Mesenchymal stem cell (in vitro differentiated cells and primary cell): ENCODE measurements around the gene CFDP1.
A peak's percentile ranks its signal among the peaks of the same experiment; 100 is the strongest.

Source experiments
- DNase-seq: peaks from one replicate; pipeline ENCODE4 v3.0.0-alpha.2; 2013
- H2AFZ ChIP-seq: one replicate; pipeline ENCODE4 v1.6.1; 2013; ENCODE audit warnings: low read depth, mild to moderate bottlenecking, control low read depth, inconsistent platforms, low read length, moderate library complexity
- H2AK5ac ChIP-seq: 2 replicates; pipeline ENCODE4 v1.6.1; 2013; ENCODE audit warnings: low read length, moderate library complexity, mild to moderate bottlenecking, inconsistent platforms; ENCODE audit not compliant: severe bottlenecking
- H2BK120ac ChIP-seq: one replicate; pipeline ENCODE4 v1.6.1; 2013; ENCODE audit warnings: low read depth, mild to moderate bottlenecking, inconsistent platforms, low read length, moderate library complexity
- H2BK12ac ChIP-seq, 2 experiments: one replicate each; pipeline ENCODE4 v1.6.1; 2013; ENCODE audit warnings: inconsistent platforms in 2 of 2, low read length in 2 of 2, mild to moderate bottlenecking in 2 of 2, moderate library complexity in 2 of 2, control low read depth in 1 of 2
- H2BK15ac ChIP-seq: one replicate; pipeline ENCODE4 v1.6.1; 2013; ENCODE audit warnings: mild to moderate bottlenecking, low read depth, inconsistent platforms; ENCODE audit not compliant: poor library complexity, severe bottlenecking
- H2BK5ac ChIP-seq: 2 replicates; pipeline ENCODE4 v1.6.1; 2013; ENCODE audit warnings: low read depth, mild to moderate bottlenecking, low read length, control low read depth, inconsistent platforms; ENCODE audit not compliant: poor library complexity, severe bottlenecking
- H3K14ac ChIP-seq, 2 experiments: one replicate each; pipeline ENCODE4 v1.6.1; 2013; ENCODE audit warnings: inconsistent platforms in 2 of 2, low read length in 2 of 2, control low read depth in 1 of 2, mild to moderate bottlenecking in 1 of 2, moderate library complexity in 1 of 2
- H3K18ac ChIP-seq, 2 experiments: one replicate each; pipeline ENCODE4 v1.6.1; 2013; ENCODE audit warnings: inconsistent platforms in 2 of 2, low read length in 2 of 2, control low read depth in 1 of 2, low read depth in 1 of 2, mild to moderate bottlenecking in 1 of 2
- H3K23ac ChIP-seq, 2 experiments: one replicate each; pipeline ENCODE4 v1.6.1; 2013; ENCODE audit warnings: inconsistent platforms in 2 of 2, low read length in 2 of 2, mild to moderate bottlenecking in 2 of 2, moderate library complexity in 2 of 2, control low read depth in 1 of 2
- H3K27ac ChIP-seq: 2 replicates; pipeline ENCODE4 v1.5.1; 2013; ENCODE audit warnings: mild to moderate bottlenecking, moderate library complexity, low read length, control low read depth, inconsistent platforms; ENCODE audit not compliant: poor library complexity, severe bottlenecking
- H3K27me3 ChIP-seq, 2 experiments: 2 replicates each; pipeline versions ENCODE4 v1.6.1 to v1.7.0; 2013; ENCODE audit warnings: low read length in 2 of 2, mild to moderate bottlenecking in 2 of 2, moderate library complexity in 2 of 2, control low read depth in 1 of 2, inconsistent platforms in 1 of 2; ENCODE audit not compliant: control insufficient read depth in 1 of 2, insufficient read depth in 1 of 2
- H3K36me3 ChIP-seq, 2 experiments: 2 replicates each; pipeline versions ENCODE4 v1.6.1 to v1.7.0; 2013; ENCODE audit warnings: low read length in 2 of 2, control low read depth in 1 of 2, inconsistent platforms in 1 of 2, low read depth in 1 of 2, mild to moderate bottlenecking in 1 of 2; ENCODE audit not compliant: insufficient read depth in 2 of 2, control insufficient read depth in 1 of 2
- H3K4ac ChIP-seq, 2 experiments: one replicate each; pipeline ENCODE4 v1.6.1; 2013; ENCODE audit warnings: inconsistent platforms in 2 of 2, low read length in 2 of 2, mild to moderate bottlenecking in 2 of 2, moderate library complexity in 2 of 2, control low read depth in 1 of 2, low read depth in 1 of 2
- H3K4me1 ChIP-seq: 2 replicates; pipeline ENCODE4 v1.6.1; 2013; ENCODE audit warnings: low read depth, low read length, control low read depth; ENCODE audit not compliant: control insufficient read depth, insufficient read depth
- H3K4me2 ChIP-seq: 2 replicates; pipeline ENCODE4 v1.6.1; 2013; ENCODE audit warnings: low read length, mild to moderate bottlenecking, inconsistent platforms; ENCODE audit not compliant: poor library complexity, severe bottlenecking
- H3K4me3 ChIP-seq, 2 experiments: 2 replicates each; pipeline versions ENCODE4 v1.5.1 to v1.7.0; 2013; ENCODE audit warnings: low read length in 2 of 2, mild to moderate bottlenecking in 2 of 2, control low read depth in 1 of 2, low read depth in 1 of 2; ENCODE audit not compliant: insufficient read depth in 1 of 2
- H3K79me1 ChIP-seq: replicated peaks from 2 replicates; pipeline ENCODE4 v1.6.1; 2013; ENCODE audit warnings: mild to moderate bottlenecking, control low read depth, low read length, inconsistent platforms; ENCODE audit not compliant: poor library complexity, severe bottlenecking
- H3K9ac ChIP-seq: 2 replicates; pipeline ENCODE4 v1.7.0; 2013; ENCODE audit warnings: mild to moderate bottlenecking, low read length, moderate library complexity
- H3K9me3 ChIP-seq: 2 replicates; pipeline ENCODE4 v1.7.0; 2013; ENCODE audit warnings: mild to moderate bottlenecking, low read length; ENCODE audit not compliant: control insufficient read depth
- H4K8ac ChIP-seq: one replicate; pipeline ENCODE4 v1.6.1; 2013; ENCODE audit warnings: inconsistent platforms, mild to moderate bottlenecking, low read length, moderate library complexity
- H4K91ac ChIP-seq: one replicate; pipeline ENCODE4 v1.6.1; 2013; ENCODE audit warnings: mild to moderate bottlenecking, low read length, inconsistent platforms
- WGBS: methylation state at CpG from one replicate; pipeline ENCODE4 v1.1.7; 2013; ENCODE audit warnings: mixed read lengths; 5-methylcytosine and 5-hydroxymethylcytosine counted together

Gene CFDP1

DNA sequence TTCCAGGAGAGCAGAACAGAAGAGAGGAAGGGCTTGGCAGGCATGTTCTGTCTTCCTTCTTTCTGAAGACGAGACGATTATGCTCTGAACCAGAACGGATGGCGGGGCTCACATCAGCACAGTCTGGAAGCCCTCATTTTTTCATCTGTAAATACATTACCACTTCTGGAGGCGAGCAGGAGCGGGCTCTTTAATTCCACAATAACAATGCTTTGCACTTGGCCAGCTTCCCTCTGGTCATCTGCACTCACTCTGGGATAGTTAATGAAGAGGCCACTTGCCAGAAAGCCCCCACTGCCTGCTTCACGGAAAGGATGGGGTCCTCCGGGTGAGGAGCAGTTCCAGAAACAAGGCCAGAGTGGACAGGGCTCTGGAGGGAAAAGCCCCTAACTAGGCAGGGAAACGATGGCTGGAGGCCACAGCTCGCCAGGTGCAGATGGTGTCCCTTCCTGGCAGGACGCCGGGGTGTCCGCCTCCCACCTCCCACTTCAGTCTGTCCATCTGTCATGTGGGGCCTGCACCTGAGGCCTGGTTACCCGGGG is 168.8 kb downstream of the CFDP1 start:
- H3K27ac ChIP-seq: peak overlapping the region; percentile 88
- H3K9me3 ChIP-seq: no peaks in the 10 kb centered on the region
- no peak overlapping the region for H2BK5ac ChIP-seq
- peaks cover 3 to 33% of the 10 kb centered on the region in 2 experiments for H3K36me3 ChIP-seq
- peak overlapping the region in 1 of 2 experiments; percentile 96 for H3K23ac ChIP-seq
- peak overlapping the region in 1 of 2 experiments; percentile 92 for H3K4ac ChIP-seq
- WGBS: 31% methylated on average over 14 of the region's 14 CpGs
- peak overlapping the region; percentile 74 for H3K4me2 ChIP-seq
- H4K91ac ChIP-seq: peak overlapping the region; percentile 10
- H2BK12ac ChIP-seq: peak overlapping the region in 1 of 2 experiments; percentile 51
- no peak overlapping the region for H4K8ac ChIP-seq
- peak overlapping the region in 1 of 2 experiments; percentile 96 for H3K14ac ChIP-seq
- H3K4me1 ChIP-seq: peaks cover 60% of the 10 kb centered on the region
- H3K79me1 ChIP-seq: peaks cover 10% of the 10 kb centered on the region
- no peak overlapping the region for H2BK15ac ChIP-seq
- H2BK120ac ChIP-seq: peak overlapping the region; percentile 100
- H2AK5ac ChIP-seq: peak overlapping the region; percentile 7
- peak overlapping the region; percentile 97 for H3K9ac ChIP-seq
- peak overlapping the region; percentile 91 to 94 for H3K18ac ChIP-seq
- H2AFZ ChIP-seq: no peak overlapping the region
- no peaks in the 10 kb centered on the region for H3K27me3 ChIP-seq
- H3K4me3 ChIP-seq: peak overlapping the region; percentile 83 to 89
- DNase-seq: peak; percentile 36

DNA sequence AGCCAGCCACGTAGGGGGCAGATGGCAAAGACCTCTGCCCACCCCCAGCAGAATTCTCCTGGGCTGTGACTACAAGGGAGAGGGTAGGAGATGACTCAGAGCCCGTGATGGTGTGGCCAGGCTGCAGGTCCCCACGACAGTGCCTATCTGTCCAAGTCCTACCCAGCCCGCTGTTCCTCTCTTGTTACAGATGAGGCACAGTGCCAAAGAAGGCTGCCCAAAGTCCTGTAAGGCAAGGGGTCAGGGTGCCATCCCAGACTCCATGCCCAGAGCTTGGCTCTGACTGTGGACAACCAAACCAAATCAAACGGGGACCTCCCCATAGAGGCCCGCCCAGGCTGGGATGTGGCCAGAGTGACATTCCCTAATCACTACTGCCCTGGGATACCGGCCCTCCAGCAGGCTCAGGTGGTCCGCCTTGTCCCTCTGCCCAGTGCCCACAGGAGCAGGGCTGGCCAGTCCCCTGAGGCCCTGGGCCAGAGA is 169.3 kb downstream of the CFDP1 start:
- Histone ChIP-seq H3K9me3 (no peaks in the 10 kb centered on the region), H3K79me1 (peaks cover 10% of the 10 kb centered on the region), H3K14ac (peak overlapping the region in 1 of 2 experiments; percentile 64), H3K27ac (peak overlapping the region; percentile 88), H4K8ac (no peak overlapping the region), H3K36me3 (peaks cover 3 to 33% of the 10 kb centered on the region in 2 experiments), H3K4ac (peak overlapping the region; percentile 54 to 63), H3K4me2 (peak overlapping the region; percentile 74), H2BK120ac (no peak overlapping the region), H2BK12ac (peak overlapping the region in 1 of 2 experiments; percentile 79), H3K27me3 (no peaks in the 10 kb centered on the region), H2AFZ (no peak overlapping the region), H3K4me1 (peaks cover 60% of the 10 kb centered on the region), H3K9ac (peak overlapping the region; percentile 97), H3K18ac (peak overlapping the region; percentile 23 to 52), H2BK5ac (no peak overlapping the region), H3K23ac (peak overlapping the region in 1 of 2 experiments; percentile 57), H4K91ac (no peak overlapping the region), H2AK5ac (peak overlapping the region; percentile 7), H2BK15ac (no peak overlapping the region), H3K4me3 (peak overlapping the region; percentile 16 to 89)
- peak; percentile 58 for DNase-seq
- WGBS: 44% methylated on average over 7 of the region's 8 CpGs

DNA sequence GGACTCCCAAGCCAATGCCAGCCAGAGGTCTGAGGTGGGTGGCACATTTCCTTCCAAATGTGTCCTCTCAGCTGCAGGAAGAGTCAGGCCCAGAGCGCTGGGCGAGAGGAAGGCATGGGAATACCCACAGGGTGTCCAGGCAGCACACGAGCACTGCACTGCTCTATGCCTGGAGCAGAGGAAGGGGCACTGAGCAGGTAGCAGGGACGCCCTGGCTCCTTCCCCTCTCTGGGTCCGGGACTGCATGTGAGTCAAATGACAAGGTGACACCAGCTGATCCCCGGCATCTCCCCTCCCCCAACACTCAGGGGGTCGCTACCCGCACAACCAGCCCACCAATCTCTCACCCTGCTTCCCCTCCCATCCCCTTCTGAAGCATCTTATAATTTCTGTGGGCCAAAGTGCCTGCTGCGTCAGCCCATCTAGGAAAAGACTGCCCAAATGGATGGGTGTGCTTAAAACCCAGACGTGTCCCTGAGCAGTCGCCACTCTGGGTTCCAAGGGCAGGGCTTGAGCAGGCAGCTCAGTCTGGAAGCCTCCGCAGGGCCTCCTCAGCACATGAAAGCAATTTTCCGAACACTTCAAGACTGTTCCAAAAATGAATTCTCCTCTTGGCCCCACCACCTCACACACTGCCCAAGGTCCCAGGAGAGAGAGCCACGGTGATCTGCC is 169.9 kb downstream of the CFDP1 start:
- peak; percentile 19 for DNase-seq
- peaks cover 3 to 33% of the 10 kb centered on the region in 2 experiments for H3K36me3 ChIP-seq
- H2BK12ac ChIP-seq: peak overlapping the region; percentile 31 to 79
- no peak overlapping the region for H2BK120ac ChIP-seq
- peak overlapping the region; percentile 74 for H3K4me2 ChIP-seq
- no peak overlapping the region for H2AK5ac ChIP-seq
- WGBS: 87% methylated on average over 13 of the region's 14 CpGs
- H2BK5ac ChIP-seq: peak overlapping the region; percentile 15
- H2BK15ac ChIP-seq: peak overlapping the region; percentile 49
- H3K4me3 ChIP-seq: peak overlapping the region in 1 of 2 experiments; percentile 89
- H4K8ac ChIP-seq: peak overlapping the region; percentile 10
- H3K79me1 ChIP-seq: peaks cover 10% of the 10 kb centered on the region
- H3K14ac ChIP-seq: peak overlapping the region in 1 of 2 experiments; percentile 64
- peak overlapping the region; percentile 31 for H4K91ac ChIP-seq
- H2AFZ ChIP-seq: no peak overlapping the region
- peak overlapping the region; percentile 97 for H3K9ac ChIP-seq
- peaks cover 66% of the 10 kb centered on the region for H3K4me1 ChIP-seq
- peak overlapping the region; percentile 23 to 52 for H3K18ac ChIP-seq
- H3K23ac ChIP-seq: peak overlapping the region in 1 of 2 experiments; percentile 57
- H3K9me3 ChIP-seq: no peaks in the 10 kb centered on the region
- no peaks in the 10 kb centered on the region for H3K27me3 ChIP-seq
- peak overlapping the region; percentile 88 for H3K27ac ChIP-seq
- peak overlapping the region; percentile 45 to 63 for H3K4ac ChIP-seq

DNA sequence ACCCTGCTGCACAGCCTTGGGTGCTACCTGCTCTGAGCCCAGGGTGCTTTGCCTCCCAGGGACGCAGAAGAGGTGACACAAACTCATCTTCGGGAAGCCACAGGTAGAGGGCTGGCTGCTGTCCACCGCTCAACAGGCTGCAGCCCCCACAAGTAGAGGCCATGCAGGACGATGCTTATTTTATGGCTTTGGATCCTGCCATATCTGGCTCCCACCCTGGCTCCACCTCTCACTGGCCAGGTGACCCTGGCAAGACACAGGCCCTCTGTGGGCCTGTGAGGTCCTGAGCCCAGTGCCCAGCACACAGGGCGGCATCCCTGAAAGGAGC is 170.5 kb downstream of the CFDP1 start:
- H3K4me3 ChIP-seq: peak overlapping the region in 1 of 2 experiments; percentile 4
- DNase-seq: no peak
- no peak overlapping the region for H2BK120ac ChIP-seq
- H3K23ac ChIP-seq: no peak overlapping the region
- peak overlapping the region in 1 of 2 experiments; percentile 69 for H3K14ac ChIP-seq
- H3K4ac ChIP-seq: no peak overlapping the region
- peak overlapping the region; percentile 97 for H3K9ac ChIP-seq
- no peak overlapping the region for H3K4me2 ChIP-seq
- no peak overlapping the region for H4K8ac ChIP-seq
- no peak overlapping the region for H2BK5ac ChIP-seq
- H3K9me3 ChIP-seq: no peaks in the 10 kb centered on the region
- H3K27me3 ChIP-seq: no peaks in the 10 kb centered on the region
- peaks cover 10% of the 10 kb centered on the region for H3K79me1 ChIP-seq
- peaks cover 66% of the 10 kb centered on the region for H3K4me1 ChIP-seq
- H4K91ac ChIP-seq: no peak overlapping the region
- no peak overlapping the region for H3K18ac ChIP-seq
- H2AFZ ChIP-seq: no peak overlapping the region
- H2AK5ac ChIP-seq: no peak overlapping the region
- H3K36me3 ChIP-seq: peaks cover 3 to 37% of the 10 kb centered on the region in 2 experiments
- no peak overlapping the region for H3K27ac ChIP-seq
- H2BK15ac ChIP-seq: no peak overlapping the region
- 90% methylated on average over 5 of the region's 5 CpGs for WGBS
- no peak overlapping the region for H2BK12ac ChIP-seq
